ENCODE results near the gene ALPK1.
A peak's percentile ranks its signal among the peaks of the same experiment; 100 is the strongest.
"Not testable (repeated sequence)": the region's sequence is repeated elsewhere in the genome, so short reads cannot be mapped to it uniquely, and the experiment has no call there.

Gene ALPK1

GRCh38 chr4:112279025-112279881 is 17.9 kb upstream of the ALPK1 start:
- no peak for TF ChIP-seq GATA1 (IDR thresholded peaks at IDR 0.05; ENCODE audit: low read depth, low read length)
- TF ChIP-seq POLR2A (IDR thresholded peaks at IDR 0.05; ENCODE audit: low read length): no peak
- DNase-seq: no peak

- no peak for TF ChIP-seq GATA1 (IDR thresholded peaks at IDR 0.05; ENCODE audit: low read depth, low read length)
- DNase-seq: no peak
Observed at GRCh38 chr4:112279882-112280315, 17.3 kb upstream of the ALPK1 start.

- TF ChIP-seq GATA1 (IDR thresholded peaks at IDR 0.05; ENCODE audit: low read depth, low read length): no peak
- TF ChIP-seq POLR2A (IDR thresholded peaks at IDR 0.05; ENCODE audit: low read length): no peak
- no peak for DNase-seq
Observed at GRCh38 chr4:112280386-112281056, 16.6 kb upstream of the ALPK1 start.

GRCh38 chr4:112281895-112282398 is 15.2 kb upstream of the ALPK1 start:
- not testable (repeated sequence) for DNase-seq

GRCh38 chr4:112282860-112283667 is 14.1 kb upstream of the ALPK1 start:
- no peak for DNase-seq
- TF ChIP-seq GATA1 (IDR thresholded peaks at IDR 0.05; ENCODE audit: low read depth, low read length) (no peak), POLR2A (IDR thresholded peaks at IDR 0.05; ENCODE audit: low read length) (no peak)

GRCh38 chr4:112284166-112284565 is 13.0 kb upstream of the ALPK1 start:
- DNase-seq: no peak
- TF ChIP-seq POLR2A (IDR thresholded peaks at IDR 0.05; ENCODE audit: low read length): no peak
- TF ChIP-seq GATA1 (IDR thresholded peaks at IDR 0.05; ENCODE audit: low read depth, low read length): no peak

- DNase-seq: peak in 1 of 2 experiments; percentile 23
- no peak for TF ChIP-seq POLR2A (IDR thresholded peaks at IDR 0.05; ENCODE audit: low read length)
- no peak for TF ChIP-seq GATA1 (IDR thresholded peaks at IDR 0.05; ENCODE audit: low read depth, low read length)
Observed at GRCh38 chr4:112284662-112285411, 12.3 kb upstream of the ALPK1 start.

- DNase-seq: no peak
- TF ChIP-seq POLR2A (IDR thresholded peaks at IDR 0.05; ENCODE audit: low read length) (no peak), GATA1 (IDR thresholded peaks at IDR 0.05; ENCODE audit: low read depth, low read length) (no peak)
Observed at GRCh38 chr4:112287258-112287989, 9.7 kb upstream of the ALPK1 start.

GRCh38 chr4:112288455-112288854 is 8.7 kb upstream of the ALPK1 start:
- no peak for TF ChIP-seq GATA1 (IDR thresholded peaks at IDR 0.05; ENCODE audit: low read depth, low read length)
- no peak for TF ChIP-seq POLR2A (IDR thresholded peaks at IDR 0.05; ENCODE audit: low read length)
- DNase-seq: no peak

GRCh38 chr4:112289407-112290253 is 7.5 kb upstream of the ALPK1 start:
- no peak for TF ChIP-seq POLR2A (IDR thresholded peaks at IDR 0.05; ENCODE audit: low read length)
- no peak for TF ChIP-seq GATA1 (IDR thresholded peaks at IDR 0.05; ENCODE audit: low read depth, low read length)

GRCh38 chr4:112290341-112290740 is 6.8 kb upstream of the ALPK1 start:
- no peak for TF ChIP-seq GATA1 (IDR thresholded peaks at IDR 0.05; ENCODE audit: low read depth, low read length)
- TF ChIP-seq POLR2A (IDR thresholded peaks at IDR 0.05; ENCODE audit: low read length): no peak
- no peak for DNase-seq

More at GRCh38 chr4:112289407-112290253, 7.5 kb upstream of the ALPK1 start:
- DNase-seq: no peak

- TF ChIP-seq GATA1 (IDR thresholded peaks at IDR 0.05; ENCODE audit: low read depth, low read length): no peak
- TF ChIP-seq POLR2A (IDR thresholded peaks at IDR 0.05; ENCODE audit: low read length): no peak
- no peak for DNase-seq
Observed at GRCh38 chr4:112299721-112300120, 2.6 kb downstream of the ALPK1 start.
